DMS79 (cell line): ENCODE measurements around the gene FEN1.
A peak's percentile ranks its signal among the peaks of the same experiment; 100 is the strongest.

ENCODE experiments used
- DNase-seq: peaks from one replicate; lab custom pipeline; 2025; lab: John Stamatoyannopoulos, UW

Gene FEN1

GRCh38 chr11:61775106-61775505 lies 17.6 kb upstream of the FEN1 start:
- DNase-seq = no peak

DNA sequence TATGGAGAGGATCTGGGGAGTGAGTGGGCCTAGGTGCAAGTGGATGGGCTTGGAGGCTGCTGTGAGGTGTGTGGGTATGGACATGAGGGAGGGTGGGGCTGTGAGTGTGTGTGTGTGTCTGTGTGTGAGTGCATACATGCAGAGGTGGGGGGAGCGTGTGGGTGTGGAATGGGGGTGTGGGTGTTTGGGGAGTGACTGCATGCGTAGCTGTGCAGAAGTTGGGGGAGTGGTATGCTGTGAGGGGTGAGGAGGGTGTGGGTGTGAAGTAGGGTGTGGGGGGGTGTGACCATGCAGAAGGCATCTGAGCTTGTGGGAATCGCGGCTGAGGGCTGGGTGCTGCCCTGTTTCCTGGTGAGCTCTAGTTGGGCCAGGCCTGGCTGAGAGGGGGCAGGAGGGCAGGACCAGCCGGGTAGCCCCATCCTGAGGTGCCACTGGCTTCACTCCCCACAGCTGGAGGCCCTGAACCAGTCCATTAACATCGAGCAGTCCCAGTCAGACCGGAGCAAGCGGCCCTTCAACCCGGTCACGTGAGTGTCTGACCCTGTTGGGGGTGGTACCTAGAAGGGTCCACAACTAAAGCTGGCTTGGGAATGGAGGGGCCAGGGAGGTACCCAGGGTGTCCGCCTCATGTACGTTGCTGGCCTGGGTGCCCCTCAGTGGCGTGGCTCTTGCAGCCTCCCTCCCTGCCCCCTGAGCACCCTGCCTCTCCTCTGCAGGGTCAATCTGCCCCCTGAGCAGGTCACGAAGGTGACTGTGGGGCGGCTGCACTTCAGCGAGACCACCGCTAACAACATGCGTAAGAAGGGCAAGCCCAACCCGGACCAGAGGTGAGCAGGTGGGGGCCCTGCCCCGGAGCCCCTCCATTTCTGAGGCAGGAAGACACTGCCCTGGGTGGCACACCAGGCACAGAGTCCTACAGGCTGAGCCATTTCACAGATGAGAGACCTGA lies 16.8 kb upstream of the FEN1 start:
- DNase-seq = no peak

DNA sequence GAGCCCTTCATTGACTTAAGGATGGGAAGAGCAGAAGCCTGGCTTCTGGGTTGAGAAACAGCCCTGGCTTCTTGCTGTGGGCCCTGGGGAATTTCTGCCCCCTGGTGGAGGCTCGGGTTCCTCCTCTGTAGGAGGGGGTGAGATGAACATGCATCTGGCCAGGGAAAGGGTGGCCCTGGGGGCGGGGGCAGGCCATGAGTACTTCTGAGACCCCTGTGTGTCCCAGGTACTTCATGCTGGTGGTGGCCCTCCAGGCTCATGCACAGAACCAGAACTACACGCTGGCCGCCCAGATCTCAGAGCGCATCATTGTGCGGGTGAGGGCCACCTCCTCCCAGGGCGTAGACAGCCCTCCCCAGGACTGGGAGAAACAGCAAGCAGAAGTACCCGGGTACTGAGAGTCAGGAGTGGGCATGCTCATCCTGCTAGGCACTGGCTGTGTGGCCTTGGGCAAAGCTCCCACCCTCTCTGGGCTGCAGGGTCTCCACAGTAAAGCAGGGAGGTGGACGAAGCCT lies 16.1 kb upstream of the FEN1 start:
- no peak for DNase-seq

- DNase-seq = no peak
Observed at GRCh38 chr11:61777234-61778090, 15.2 kb upstream of the FEN1 start.

GRCh38 chr11:61778357-61778886 lies 14.3 kb upstream of the FEN1 start:
- no peak for DNase-seq

GRCh38 chr11:61778920-61779650 lies 13.6 kb upstream of the FEN1 start:
- no peak for DNase-seq

- no peak for DNase-seq
Observed at GRCh38 chr11:61779666-61780525, 12.8 kb upstream of the FEN1 start.

GRCh38 chr11:61780581-61781162 lies 12.0 kb upstream of the FEN1 start:
- DNase-seq = no peak

- no peak for DNase-seq
Observed at GRCh38 chr11:61781585-61781984, 11.1 kb upstream of the FEN1 start.

- no peak for DNase-seq
Observed at GRCh38 chr11:61782299-61782698, 10.4 kb upstream of the FEN1 start.

GRCh38 chr11:61782841-61783240 lies 9.9 kb upstream of the FEN1 start:
- DNase-seq = no peak

GRCh38 chr11:61783717-61784505 lies 8.8 kb upstream of the FEN1 start:
- DNase-seq = no peak

DNA sequence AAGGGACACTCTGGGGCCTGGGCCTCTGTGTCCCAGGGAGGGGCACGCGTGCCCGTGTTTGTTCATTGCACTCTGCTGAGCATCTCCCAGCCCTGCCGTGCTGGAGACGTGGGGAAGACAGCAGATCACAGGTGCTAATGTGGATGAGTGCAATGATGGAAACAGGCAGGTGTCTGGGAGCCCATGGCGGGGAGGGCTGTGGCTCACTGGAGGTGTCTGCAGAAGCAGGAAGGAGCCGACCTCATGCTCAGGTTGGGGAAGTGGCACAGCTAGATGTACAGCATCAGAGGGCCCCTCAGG lies 8.3 kb upstream of the FEN1 start:
- DNase-seq = no peak

- no peak for DNase-seq
Observed at GRCh38 chr11:61785837-61786402, 6.8 kb upstream of the FEN1 start.

- no peak for DNase-seq
Observed at GRCh38 chr11:61787928-61788491, 4.7 kb upstream of the FEN1 start.

DNA sequence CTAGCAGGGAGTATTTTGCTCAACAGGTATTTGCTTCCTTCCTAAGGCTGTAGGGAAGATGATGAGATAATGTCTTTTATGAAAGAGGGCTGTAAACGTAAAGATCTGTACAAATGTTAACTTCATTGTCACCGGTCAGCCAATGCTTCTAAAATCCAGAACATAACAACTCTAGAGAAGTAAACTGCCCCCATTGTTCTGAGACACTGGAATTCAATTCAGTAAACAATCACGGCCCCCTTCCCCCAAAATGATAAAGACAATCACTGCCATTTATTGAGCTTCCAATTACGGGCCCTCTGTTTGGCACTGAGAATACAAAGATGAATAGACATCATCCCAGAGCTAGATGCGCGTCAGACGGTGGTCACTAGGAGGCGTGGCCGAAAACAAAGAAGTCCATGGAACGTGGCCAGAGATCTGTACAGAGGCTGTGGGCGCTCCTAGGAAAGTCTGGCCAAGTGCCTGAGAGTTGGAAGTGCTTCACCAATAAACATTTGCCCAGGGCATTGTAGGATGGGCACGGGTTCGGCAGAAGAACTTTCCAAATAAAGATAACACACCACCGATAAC lies 888 bp upstream of the FEN1 start:
- peak; percentile 77 for DNase-seq

GRCh38 chr11:61793083-61793828 lies 545 bp downstream of the FEN1 start:
- DNase-seq = no peak

- DNase-seq = no peak
Observed at GRCh38 chr11:61793829-61794204, 1.1 kb downstream of the FEN1 start.
